ENCODE data around the gene CKM.

Gene CKM

DNA sequence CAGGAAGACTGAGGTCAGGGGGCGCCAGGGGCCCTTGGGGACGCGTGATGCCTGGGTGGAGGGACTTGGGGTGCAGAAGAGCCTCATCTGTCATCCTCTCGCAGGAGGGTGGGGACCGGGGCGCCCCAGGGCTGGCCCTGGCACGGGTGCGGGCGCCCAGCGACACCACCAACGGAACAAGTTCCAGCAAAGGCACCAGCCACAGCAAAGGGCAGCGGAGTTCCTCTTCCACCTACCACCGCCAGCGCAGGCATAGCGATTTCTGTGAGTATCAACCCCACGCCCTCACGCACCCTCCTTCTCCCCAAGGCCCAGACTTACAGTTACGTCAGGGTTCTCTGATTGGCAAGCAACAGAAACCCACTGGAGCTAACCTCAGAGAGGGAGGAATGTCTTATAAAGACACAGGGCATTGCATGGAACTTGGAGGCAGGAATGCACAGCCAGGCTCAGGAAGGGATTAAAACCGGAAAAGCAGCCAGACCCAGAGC lies 42.2 kb downstream of the CKM start:
- DNase-seq (ENCODE audit: low read depth) = no peak
- TF ChIP-seq, protein P1, sequence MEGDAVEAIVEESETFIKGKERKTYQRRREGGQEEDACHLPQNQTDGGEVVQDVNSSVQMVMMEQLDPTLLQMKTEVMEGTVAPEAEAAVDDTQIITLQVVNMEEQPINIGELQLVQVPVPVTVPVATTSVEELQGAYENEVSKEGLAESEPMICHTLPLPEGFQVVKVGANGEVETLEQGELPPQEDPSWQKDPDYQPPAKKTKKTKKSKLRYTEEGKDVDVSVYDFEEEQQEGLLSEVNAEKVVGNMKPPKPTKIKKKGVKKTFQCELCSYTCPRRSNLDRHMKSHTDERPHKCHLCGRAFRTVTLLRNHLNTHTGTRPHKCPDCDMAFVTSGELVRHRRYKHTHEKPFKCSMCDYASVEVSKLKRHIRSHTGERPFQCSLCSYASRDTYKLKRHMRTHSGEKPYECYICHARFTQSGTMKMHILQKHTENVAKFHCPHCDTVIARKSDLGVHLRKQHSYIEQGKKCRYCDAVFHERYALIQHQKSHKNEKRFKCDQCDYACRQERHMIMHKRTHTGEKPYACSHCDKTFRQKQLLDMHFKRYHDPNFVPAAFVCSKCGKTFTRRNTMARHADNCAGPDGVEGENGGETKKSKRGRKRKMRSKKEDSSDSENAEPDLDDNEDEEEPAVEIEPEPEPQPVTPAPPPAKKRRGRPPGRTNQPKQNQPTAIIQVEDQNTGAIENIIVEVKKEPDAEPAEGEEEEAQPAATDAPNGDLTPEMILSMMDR (IDR thresholded peaks at IDR 0.05; ENCODE audit: control insufficient read depth, insufficient read depth, low read depth, low read length, missing control alignments) = no peak
- no peak overlapping the region for H3K4me3 ChIP-seq (ENCODE audit: control insufficient read depth, low read depth, low read length)

DNA sequence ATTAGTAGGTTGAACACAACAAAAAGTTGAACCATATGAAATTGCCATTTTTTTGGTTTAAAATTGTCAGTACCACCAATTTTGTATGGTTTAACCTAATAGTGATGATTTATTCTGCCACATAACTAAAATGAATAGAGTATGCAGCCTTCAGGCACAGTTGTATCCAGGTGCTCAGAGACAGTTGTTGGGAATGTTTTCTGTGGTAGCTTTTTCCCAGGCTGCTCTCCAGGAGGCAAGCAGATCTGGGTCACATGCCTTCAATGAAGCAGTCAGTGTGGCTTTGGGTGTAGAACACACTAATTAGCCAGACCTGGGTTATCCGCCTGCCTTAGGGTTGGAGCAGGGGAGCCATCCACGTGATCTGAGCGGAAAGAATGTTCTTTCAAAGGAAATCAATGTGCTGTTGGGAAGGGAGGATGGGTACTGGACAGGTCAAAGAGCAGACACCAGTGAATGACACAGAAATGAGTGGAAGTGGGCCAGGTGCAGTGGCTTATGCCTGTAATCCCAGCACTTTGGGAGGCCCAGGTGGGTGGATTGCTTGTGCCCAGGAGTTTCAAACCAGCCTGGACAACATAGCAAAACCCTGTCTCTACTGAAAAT lies 43.0 kb downstream of the CKM start:
- no peak for DNase-seq (ENCODE audit: low read depth)
- TF ChIP-seq, protein P1 (IDR thresholded peaks at IDR 0.05; ENCODE audit: control insufficient read depth, insufficient read depth, low read depth, low read length, missing control alignments) = no peak
- H3K4me3 ChIP-seq (ENCODE audit: control insufficient read depth, low read depth, low read length) = no peak overlapping the region

DNA sequence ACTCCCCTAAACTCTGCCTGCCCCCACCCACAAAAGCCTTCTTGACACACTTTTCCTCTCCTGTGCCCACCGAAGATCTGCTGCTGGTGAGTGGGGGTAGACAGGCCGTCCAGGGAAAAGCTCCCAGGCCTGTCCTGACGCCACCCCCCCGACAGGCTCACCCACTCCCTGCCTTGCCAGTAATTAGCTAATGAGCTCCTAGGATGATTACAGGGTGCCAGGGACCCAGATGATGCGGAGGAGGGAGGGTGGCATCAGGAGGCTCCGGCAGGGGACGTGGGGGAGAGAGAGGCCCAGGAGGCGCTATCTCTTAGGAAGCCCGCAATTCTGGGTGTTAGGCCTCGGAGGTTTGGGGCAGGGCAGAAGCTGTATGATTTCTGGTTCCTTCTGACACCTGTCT lies 44.6 kb downstream of the CKM start:
- DNase-seq (ENCODE audit: low read depth) = no peak
- TF ChIP-seq, protein P1 (IDR thresholded peaks at IDR 0.05; ENCODE audit: control insufficient read depth, insufficient read depth, low read depth, low read length, missing control alignments) = no peak
- no peak overlapping the region for H3K4me3 ChIP-seq (ENCODE audit: control insufficient read depth, low read depth, low read length)

DNA sequence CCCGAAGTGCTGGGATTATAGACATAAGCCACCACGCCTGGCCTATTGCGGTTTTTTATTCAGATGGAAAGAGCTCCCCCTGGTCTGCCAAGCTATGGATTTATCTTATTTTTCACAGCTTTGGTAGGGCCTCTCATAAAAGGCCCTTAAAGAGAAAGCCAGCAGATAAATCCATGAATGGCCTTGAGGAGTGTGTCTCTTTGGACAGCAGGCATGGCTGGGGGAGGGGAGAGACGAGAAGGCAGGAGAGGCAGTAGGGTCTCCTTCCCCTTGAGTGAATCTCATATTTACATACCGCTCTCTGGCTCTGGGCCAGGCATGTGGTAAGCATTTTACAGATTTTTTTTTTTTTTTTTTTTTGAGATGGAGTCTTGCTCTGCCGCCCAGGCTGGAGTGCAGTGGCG lies 46.4 kb downstream of the CKM start:
- no peak for DNase-seq (ENCODE audit: low read depth)
- H3K4me3 ChIP-seq (ENCODE audit: control insufficient read depth, low read depth, low read length) = no peak overlapping the region

GRCh38 chr19:45275370-45275971 lies 47.2 kb downstream of the CKM start:
- no peak for DNase-seq (ENCODE audit: low read depth)
- H3K4me3 ChIP-seq (ENCODE audit: control insufficient read depth, low read depth, low read length) = no peak overlapping the region
- TF ChIP-seq, protein P1 (IDR thresholded peaks at IDR 0.05; ENCODE audit: control insufficient read depth, insufficient read depth, low read depth, low read length, missing control alignments) = no peak

More for the DNA sequence above, 46.4 kb downstream of the CKM start:
- TF ChIP-seq, protein P1 (IDR thresholded peaks at IDR 0.05; ENCODE audit: control insufficient read depth, insufficient read depth, low read depth, low read length, missing control alignments) = no peak

DNA sequence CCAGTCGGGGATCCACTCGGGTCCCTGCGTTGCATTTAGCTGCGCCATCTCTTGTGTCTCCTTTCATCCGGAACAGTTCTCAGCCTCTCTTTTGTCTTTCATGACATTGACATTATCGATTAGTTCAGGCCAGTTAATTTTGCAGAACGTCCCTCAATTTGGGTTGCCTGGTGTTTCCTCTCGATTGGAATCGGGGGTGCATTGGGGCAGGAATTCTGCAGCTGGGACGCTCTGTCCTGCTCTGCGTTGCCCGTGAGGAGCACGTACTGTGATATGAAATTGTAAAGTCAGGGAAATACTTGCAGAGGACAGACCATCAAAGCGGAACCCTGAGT lies 49.2 kb downstream of the CKM start:
- H3K4me3 ChIP-seq (ENCODE audit: control insufficient read depth, low read depth, low read length) = no peak overlapping the region
- TF ChIP-seq, protein P1 (IDR thresholded peaks at IDR 0.05; ENCODE audit: control insufficient read depth, insufficient read depth, low read depth, low read length, missing control alignments) = no peak
- no peak for DNase-seq (ENCODE audit: low read depth)
